Measurements from ENCODE around the gene RAB44.
"Not testable (repeated sequence)": the region's sequence is repeated elsewhere in the genome, so short reads cannot be mapped to it uniquely, and the experiment has no call there.

The RAB44 gene

GRCh38 chr6:36697481-36697903 is at the start of gene RAB44:
Gene RAB44, plus strand, starts transcription at chr6:36697826. Its CDS starts 6,410 bp downstream, at chr6:36704236.
- ATAC-seq (no peak), DNase-seq (no peak)

GRCh38 chr6:36649086-36649485 is 48.5 kb upstream of the RAB44 start:
- ATAC-seq (no peak), DNase-seq (no peak)

- DNase-seq (no peak), ATAC-seq (no peak)
Observed at GRCh38 chr6:36649701-36650484, 47.7 kb upstream of the RAB44 start.

GRCh38 chr6:36650848-36651478 is 46.7 kb upstream of the RAB44 start:
- DNase-seq (no peak), ATAC-seq (no peak)

- DNase-seq (no peak), ATAC-seq (no peak)
Observed at GRCh38 chr6:36651659-36652379, 45.8 kb upstream of the RAB44 start.

- ATAC-seq, DNase-seq: not testable (repeated sequence)
Observed at GRCh38 chr6:36654469-36654868, 43.2 kb upstream of the RAB44 start.

GRCh38 chr6:36655085-36655724 is 42.4 kb upstream of the RAB44 start:
- no peak for ATAC-seq
- DNase-seq: no peak

GRCh38 chr6:36656441-36656840 is 41.2 kb upstream of the RAB44 start:
- DNase-seq (no peak), ATAC-seq (no peak)

GRCh38 chr6:36657271-36657670 is 40.4 kb upstream of the RAB44 start:
- ATAC-seq: no peak
- no peak for DNase-seq

- DNase-seq (no peak), ATAC-seq (peak; percentile 31)
Observed at GRCh38 chr6:36657942-36658544, 39.6 kb upstream of the RAB44 start.

GRCh38 chr6:36659271-36659670 is 38.4 kb upstream of the RAB44 start:
- DNase-seq (no peak), ATAC-seq (no peak)

- DNase-seq (no peak), ATAC-seq (peak; percentile 20)
Observed at GRCh38 chr6:36660771-36661471, 36.7 kb upstream of the RAB44 start.

- no peak for ATAC-seq
- DNase-seq: no peak
Observed at GRCh38 chr6:36662380-36662779, 35.2 kb upstream of the RAB44 start.

- no peak for ATAC-seq
- DNase-seq: no peak
Observed at GRCh38 chr6:36662827-36663256, 34.8 kb upstream of the RAB44 start.

GRCh38 chr6:36663504-36664446 is 33.9 kb upstream of the RAB44 start:
- no peak for ATAC-seq

GRCh38 chr6:36665180-36665579 is 32.4 kb upstream of the RAB44 start:
- no peak for DNase-seq
- ATAC-seq: no peak

More at GRCh38 chr6:36663504-36664446, 33.9 kb upstream of the RAB44 start:
- no peak for DNase-seq

GRCh38 chr6:36666287-36666686 is 31.3 kb upstream of the RAB44 start:
- ATAC-seq (no peak), DNase-seq (no peak)

- no peak for DNase-seq
- ATAC-seq: no peak
Observed at GRCh38 chr6:36666826-36667591, 30.6 kb upstream of the RAB44 start.

GRCh38 chr6:36668591-36668990 is 29.0 kb upstream of the RAB44 start:
- ATAC-seq (no peak), DNase-seq (no peak)
